H9 (cell line): ENCODE measurements around the gene CHN1. TPM values are rescaled to one million over a fixed set of nuclear protein-coding genes. Genes with fewer than 3 reads are reported as not detected.

Source experiments
- DNase-seq: peaks from one replicate; pipeline ENCODE4 v3.0.0-alpha.2; 2017
- H2AFZ ChIP-seq: one replicate; pipeline ENCODE4 v1.6.1; 2013; ENCODE audit warnings: mild to moderate bottlenecking, low read length, control low read depth, moderate library complexity
- H2AK5ac ChIP-seq: 2 replicates; pipeline ENCODE4 v1.6.1; 2013; ENCODE audit warnings: low read length, control low read depth, mixed read lengths; ENCODE audit not compliant: insufficient read length
- H2BK120ac ChIP-seq: one replicate; pipeline ENCODE4 v1.6.1; 2013; ENCODE audit warnings: low read depth, mild to moderate bottlenecking, low read length, control low read depth, inconsistent platforms; ENCODE audit not compliant: poor library complexity, severe bottlenecking
- H2BK12ac ChIP-seq: 2 replicates; pipeline ENCODE4 v1.6.1; 2013; ENCODE audit warnings: low read length, control low read depth, mixed read lengths, low read depth; ENCODE audit not compliant: insufficient read length
- H2BK15ac ChIP-seq: 2 replicates; pipeline ENCODE4 v1.6.1; 2013; ENCODE audit warnings: low read depth, low read length, control low read depth
- H2BK20ac ChIP-seq: one replicate; pipeline ENCODE4 v1.6.1; 2013; ENCODE audit warnings: low read depth, mild to moderate bottlenecking, low read length, control low read depth, inconsistent platforms; ENCODE audit not compliant: poor library complexity, severe bottlenecking
- H2BK5ac ChIP-seq: 2 replicates; pipeline ENCODE4 v1.6.1; 2013; ENCODE audit warnings: low read length, control low read depth, mixed read lengths; ENCODE audit not compliant: insufficient read length
- H3K14ac ChIP-seq: 2 replicates; pipeline ENCODE4 v1.6.1; 2013; ENCODE audit warnings: low read length, control low read depth; ENCODE audit not compliant: insufficient read depth
- H3K18ac ChIP-seq: 2 replicates; pipeline ENCODE4 v1.6.1; 2013; ENCODE audit warnings: low read depth, mild to moderate bottlenecking, mixed read lengths, low read length, control low read depth; ENCODE audit not compliant: insufficient read length
- H3K23ac ChIP-seq: 2 replicates; pipeline ENCODE4 v1.6.1; 2013; ENCODE audit warnings: low read length, control low read depth, mixed read lengths, low read depth; ENCODE audit not compliant: insufficient read length
- H3K23me2 ChIP-seq: 2 replicates; pipeline ENCODE4 v1.6.1; 2013; ENCODE audit warnings: low read depth, mild to moderate bottlenecking, mixed read lengths, low read length, control low read depth; ENCODE audit not compliant: insufficient read length, poor library complexity, severe bottlenecking
- H3K27ac ChIP-seq: 2 replicates; pipeline ENCODE4 v1.5.1; 2013; ENCODE audit warnings: low read length, control low read depth, mixed read lengths, low read depth; ENCODE audit not compliant: insufficient read length
- H3K27me3 ChIP-seq: 2 replicates; pipeline ENCODE4 v1.6.1; 2013; ENCODE audit warnings: low read length, control low read depth, inconsistent platforms; ENCODE audit not compliant: insufficient read depth
- H3K4ac ChIP-seq: 2 replicates; pipeline ENCODE4 v1.6.1; 2013; ENCODE audit warnings: low read depth, mild to moderate bottlenecking, control low read depth, inconsistent platforms, low read length, moderate library complexity
- H3K4me1 ChIP-seq: 2 replicates; pipeline ENCODE4 v1.6.1; 2013; ENCODE audit warnings: low read length, control low read depth, inconsistent platforms; ENCODE audit not compliant: insufficient read depth
- H3K4me2 ChIP-seq: 2 replicates; pipeline ENCODE4 v1.6.1; 2013; ENCODE audit warnings: low read length, control low read depth, mixed read lengths; ENCODE audit not compliant: insufficient read length, insufficient read depth
- H3K56ac ChIP-seq: 2 replicates; pipeline ENCODE4 v1.6.1; 2013; ENCODE audit warnings: low read depth, mild to moderate bottlenecking, mixed read lengths, low read length, control low read depth; ENCODE audit not compliant: insufficient read length
- H3K79me1 ChIP-seq: 2 replicates; pipeline ENCODE4 v1.6.1; 2013; ENCODE audit warnings: low read depth, mild to moderate bottlenecking, moderate library complexity, low read length, control low read depth, inconsistent platforms; ENCODE audit not compliant: insufficient read depth, poor library complexity, severe bottlenecking
- H3K79me2 ChIP-seq: 2 replicates; pipeline ENCODE4 v1.6.1; 2013; ENCODE audit warnings: low read length, control low read depth, inconsistent platforms; ENCODE audit not compliant: insufficient read depth
- H3K9ac ChIP-seq: 2 replicates; pipeline ENCODE4 v1.6.1; 2013; ENCODE audit warnings: low read length, control low read depth, mixed read lengths; ENCODE audit not compliant: insufficient read length; ENCODE audit errors: extremely low read depth
- H3K9me3 ChIP-seq: one replicate; pipeline ENCODE4 v1.6.1; 2013; ENCODE audit warnings: low read depth, low read length, inconsistent platforms; ENCODE audit not compliant: control insufficient read depth
- H3T11ph ChIP-seq: one replicate; pipeline ENCODE4 v1.6.1; 2013; ENCODE audit warnings: mild to moderate bottlenecking, low read length, control low read depth, inconsistent platforms
- H4K20me1 ChIP-seq: one replicate; pipeline ENCODE4 v1.6.1; 2013; ENCODE audit not compliant: control insufficient read depth, insufficient read length, insufficient read depth
- H4K5ac ChIP-seq: 2 replicates; pipeline ENCODE4 v1.6.1; 2013; ENCODE audit warnings: low read depth, mild to moderate bottlenecking, mixed read lengths, low read length, control low read depth; ENCODE audit not compliant: insufficient read length
- H4K8ac ChIP-seq: replicated peaks from 2 replicates; pipeline ENCODE4 v1.6.1; 2013; ENCODE audit warnings: low read length, control low read depth, mixed read lengths, low read depth; ENCODE audit not compliant: insufficient read length
- H4K91ac ChIP-seq: 2 replicates; pipeline ENCODE4 v1.6.1; 2013; ENCODE audit warnings: low read depth, mild to moderate bottlenecking, moderate library complexity, mixed read lengths, low read length, control low read depth; ENCODE audit not compliant: insufficient read length
- H3K27ac Mint-ChIP-seq, 3 experiments: 2 replicates in 2 of 3; 3 replicates in 1 of 3; pipeline ENCODE4 v1.8.0; 2020 to 2021; ENCODE audit warnings: mixed read lengths in 3 of 3, mild to moderate bottlenecking in 1 of 3, moderate library complexity in 1 of 3
- H3K27me3 Mint-ChIP-seq: 2 replicates; pipeline ENCODE4 v1.8.0; 2021; ENCODE audit warnings: low read depth, mild to moderate bottlenecking, moderate library complexity, mixed read lengths
- H3K36me3 Mint-ChIP-seq, 3 experiments: 2 replicates in 2 of 3; 3 replicates in 1 of 3; pipeline ENCODE4 v1.8.0; 2020 to 2021; ENCODE audit warnings: low read depth in 3 of 3, mixed read lengths in 3 of 3; ENCODE audit not compliant: insufficient read depth in 1 of 3
- H3K4me1 Mint-ChIP-seq, 2 experiments: 2 replicates each; pipeline ENCODE4 v1.8.0; 2020; ENCODE audit warnings: mixed read lengths in 2 of 2
- H3K4me3 Mint-ChIP-seq, 2 experiments: 2 replicates in 1 of 2; 3 replicates in 1 of 2; pipeline ENCODE4 v1.8.0; 2020 to 2021; ENCODE audit warnings: mild to moderate bottlenecking in 2 of 2, mixed read lengths in 2 of 2, moderate library complexity in 1 of 2
- H3K9me3 Mint-ChIP-seq, 2 experiments: 2 replicates in 1 of 2; 3 replicates in 1 of 2; pipeline ENCODE4 v1.8.0; 2020; ENCODE audit warnings: mild to moderate bottlenecking in 2 of 2, mixed read lengths in 2 of 2, moderate library complexity in 1 of 2
- WGBS: extraction: QIAGEN DNeasy Blood & Tissue Kit; methylation state at CpG from one replicate; pipeline ENCODE4 v1.1.7; 2013; ENCODE audit warnings: missing lambda C conversion rate, low lambda C conversion rate, mixed read lengths; ENCODE audit not compliant: insufficient read length; ENCODE audit errors: extremely low coverage; 5-methylcytosine and 5-hydroxymethylcytosine counted together
- total RNA-seq: library from RNA; stranded (reverse); gene quantifications from 2 replicates; pipeline ENCODE4 v1.2.1, GENCODE V29; 2021
- TF ChIP-seq, protein P1 (sequence below): fragments of 200-600 bp; sonication (generic); conservative IDR thresholded peaks from 3 replicates; pipeline ENCODE4 v1.8.0; 2021; ENCODE audit warnings: antibody characterized with exemption, mild to moderate bottlenecking

Gene CHN1
- total RNA-seq, 1 experiment from 2014 or later: 33.9 TPM

DNA sequence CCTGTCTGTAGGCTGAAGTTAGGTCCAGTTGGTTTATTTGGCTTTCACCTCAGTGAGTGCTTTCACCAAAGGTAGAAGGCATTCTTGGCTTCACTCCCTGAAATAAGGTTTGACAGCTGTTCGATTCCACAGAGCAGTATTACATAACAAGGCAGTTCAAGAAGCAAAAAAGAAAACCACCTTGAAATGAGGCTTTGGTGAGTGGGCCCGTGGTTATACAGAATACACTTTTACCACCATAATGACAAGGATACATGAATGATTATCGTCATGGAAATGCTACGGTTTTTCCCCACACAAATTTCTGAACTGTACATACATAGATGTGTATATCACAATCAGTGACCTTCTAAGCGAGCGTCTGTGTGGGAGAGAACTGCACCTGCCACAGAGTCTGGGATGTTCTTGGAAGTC, 160.9 kb downstream of the CHN1 start:
- Histone ChIP-seq H2BK5ac (no peak overlapping the region), H2BK120ac (no peak overlapping the region), H2BK12ac (no peak overlapping the region), H2AK5ac (no peak overlapping the region), H3K14ac (no peak overlapping the region), H3K4me2 (no peak overlapping the region), H3K4me1 (peaks cover 4% of the 10 kb centered on the region; the same call in 1 of the 2 replicates), H4K91ac (no peak overlapping the region), H3K56ac (no peak overlapping the region), H4K5ac (no peak overlapping the region), H2BK20ac (no peak overlapping the region), H3K4ac (no peak overlapping the region), H4K8ac (no peak overlapping the region), H3K79me1 (no peaks in the 10 kb centered on the region), H4K20me1 (no peaks in the 10 kb centered on the region), H2BK15ac (no peak overlapping the region), H3K27ac (no peak overlapping the region), H3T11ph (no peak overlapping the region), H3K23ac (no peak overlapping the region), H3K23me2 (no peaks in the 10 kb centered on the region), H3K9me3 (no peaks in the 10 kb centered on the region), H2AFZ (no peak overlapping the region), H3K27me3 (no peaks in the 10 kb centered on the region), H3K9ac (no peak overlapping the region), H3K79me2 (no peaks in the 10 kb centered on the region), H3K18ac (no peak overlapping the region)
- no peak for DNase-seq
- H3K27ac Mint-ChIP-seq: peak overlapping the region in 2 of 3 experiments; percentile 79 to 85; a peak in 3 of 7 replicates
- H3K4me3 Mint-ChIP-seq: no peak overlapping the region
- no peaks in the 10 kb centered on the region for H3K9me3 Mint-ChIP-seq
- H3K36me3 Mint-ChIP-seq: no peaks in the 10 kb centered on the region
- peaks cover 58 to 73% of the 10 kb centered on the region in 2 experiments for H3K4me1 Mint-ChIP-seq
- no CpG with 5 or more reads among the region's 6 CpGs for WGBS
- H3K27me3 Mint-ChIP-seq: no peaks in the 10 kb centered on the region
- TF ChIP-seq, protein P1, sequence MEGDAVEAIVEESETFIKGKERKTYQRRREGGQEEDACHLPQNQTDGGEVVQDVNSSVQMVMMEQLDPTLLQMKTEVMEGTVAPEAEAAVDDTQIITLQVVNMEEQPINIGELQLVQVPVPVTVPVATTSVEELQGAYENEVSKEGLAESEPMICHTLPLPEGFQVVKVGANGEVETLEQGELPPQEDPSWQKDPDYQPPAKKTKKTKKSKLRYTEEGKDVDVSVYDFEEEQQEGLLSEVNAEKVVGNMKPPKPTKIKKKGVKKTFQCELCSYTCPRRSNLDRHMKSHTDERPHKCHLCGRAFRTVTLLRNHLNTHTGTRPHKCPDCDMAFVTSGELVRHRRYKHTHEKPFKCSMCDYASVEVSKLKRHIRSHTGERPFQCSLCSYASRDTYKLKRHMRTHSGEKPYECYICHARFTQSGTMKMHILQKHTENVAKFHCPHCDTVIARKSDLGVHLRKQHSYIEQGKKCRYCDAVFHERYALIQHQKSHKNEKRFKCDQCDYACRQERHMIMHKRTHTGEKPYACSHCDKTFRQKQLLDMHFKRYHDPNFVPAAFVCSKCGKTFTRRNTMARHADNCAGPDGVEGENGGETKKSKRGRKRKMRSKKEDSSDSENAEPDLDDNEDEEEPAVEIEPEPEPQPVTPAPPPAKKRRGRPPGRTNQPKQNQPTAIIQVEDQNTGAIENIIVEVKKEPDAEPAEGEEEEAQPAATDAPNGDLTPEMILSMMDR: no peak
